ENCODE measurements around the gene TRIM77.
"Not testable (repeated sequence)": the region's sequence is repeated elsewhere in the genome, so short reads cannot be mapped to it uniquely, and the experiment has no call there.

The TRIM77 gene, protein sequence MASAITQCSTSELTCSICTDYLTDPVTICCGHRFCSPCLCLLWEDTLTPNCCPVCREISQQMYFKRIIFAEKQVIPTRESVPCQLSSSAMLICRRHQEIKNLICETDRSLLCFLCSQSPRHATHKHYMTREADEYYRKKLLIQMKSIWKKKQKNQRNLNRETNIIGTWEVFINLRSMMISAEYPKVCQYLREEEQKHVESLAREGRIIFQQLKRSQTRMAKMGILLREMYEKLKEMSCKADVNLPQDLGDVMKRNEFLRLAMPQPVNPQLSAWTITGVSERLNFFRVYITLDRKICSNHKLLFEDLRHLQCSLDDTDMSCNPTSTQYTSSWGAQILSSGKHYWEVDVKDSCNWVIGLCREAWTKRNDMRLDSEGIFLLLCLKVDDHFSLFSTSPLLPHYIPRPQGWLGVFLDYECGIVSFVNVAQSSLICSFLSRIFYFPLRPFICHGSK

DNA sequence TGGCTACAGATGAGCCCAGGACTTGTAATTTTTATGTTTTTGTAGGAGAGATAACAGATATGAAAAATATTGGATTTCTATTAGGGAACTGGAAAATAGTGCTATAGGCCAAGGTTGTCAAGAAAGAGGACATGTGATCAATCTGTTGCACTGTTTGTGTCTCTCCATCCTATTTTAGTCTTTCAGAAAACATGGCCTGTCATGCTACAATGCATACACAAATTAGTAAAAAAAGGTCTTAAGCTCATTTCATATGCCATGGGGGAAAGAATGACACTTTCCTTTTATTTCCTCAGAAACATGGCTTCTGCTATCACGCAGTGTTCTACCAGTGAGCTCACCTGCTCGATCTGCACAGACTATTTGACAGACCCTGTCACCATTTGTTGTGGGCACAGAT, at the start of gene TRIM77:
Gene TRIM77, plus strand, starts transcription at position 301 of the 400 bp plus-strand sequence. Its CDS starts 0 bp downstream, at position 301.
- not testable (repeated sequence) for DNase-seq

DNA sequence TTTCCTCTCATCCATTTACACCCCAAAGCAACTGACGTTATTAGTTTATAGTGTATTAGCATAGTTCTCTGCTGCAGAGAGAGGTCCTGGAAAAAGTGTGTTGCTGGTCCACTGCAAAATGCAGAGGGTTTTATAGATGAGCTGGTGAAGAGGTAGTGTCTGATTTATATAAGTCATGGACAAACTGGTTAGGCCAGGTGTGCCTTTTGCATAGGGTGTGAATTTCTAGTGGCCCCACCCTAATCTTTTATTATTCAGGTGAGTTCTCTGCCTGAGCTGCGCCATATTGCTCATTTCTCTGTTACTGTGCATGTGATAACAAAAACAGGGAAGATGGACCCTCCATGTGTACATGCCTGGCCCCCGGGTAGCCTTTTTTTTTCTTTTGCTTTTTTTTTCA, 43.1 kb upstream of the TRIM77 start:
- DNase-seq: no peak

DNA sequence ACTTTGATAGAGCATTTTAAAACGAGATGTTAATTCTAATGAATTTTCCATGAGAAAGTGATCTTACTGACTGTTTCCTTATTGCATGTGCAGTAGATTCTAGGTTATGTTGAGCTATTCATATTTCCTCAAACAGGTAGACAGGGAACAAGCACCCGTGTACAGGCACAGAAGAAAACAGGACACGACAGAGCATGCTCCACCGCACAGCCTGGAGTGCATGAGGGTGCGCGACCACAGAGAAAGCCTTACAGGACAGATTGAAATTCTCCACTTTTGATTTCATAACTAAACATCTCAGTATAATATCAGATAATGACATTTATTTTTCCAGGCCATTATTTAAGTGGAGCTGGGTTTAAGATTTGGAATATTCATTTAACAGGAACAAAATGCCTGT, 41.9 kb upstream of the TRIM77 start:
- DNase-seq: not testable (repeated sequence)

DNA sequence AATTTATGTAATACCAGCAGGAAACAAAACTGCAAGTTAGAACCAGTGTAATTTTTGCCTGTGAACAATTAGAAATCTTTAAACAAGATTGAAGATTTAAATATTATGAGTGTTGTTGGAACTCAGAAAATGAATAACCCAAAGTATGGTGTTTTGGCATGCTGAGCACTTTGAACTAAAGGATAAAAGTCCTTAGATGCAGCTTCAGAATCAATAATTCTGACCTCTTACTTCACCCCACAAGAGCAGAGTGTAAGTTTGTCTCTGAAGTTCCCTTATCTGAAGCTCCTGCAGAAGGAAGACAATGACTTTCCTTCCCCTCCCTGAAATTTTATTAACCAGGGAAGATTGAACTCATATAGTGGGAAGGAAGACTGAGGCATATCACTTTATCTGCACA, 40.5 kb upstream of the TRIM77 start:
- DNase-seq: not testable (repeated sequence)

DNA sequence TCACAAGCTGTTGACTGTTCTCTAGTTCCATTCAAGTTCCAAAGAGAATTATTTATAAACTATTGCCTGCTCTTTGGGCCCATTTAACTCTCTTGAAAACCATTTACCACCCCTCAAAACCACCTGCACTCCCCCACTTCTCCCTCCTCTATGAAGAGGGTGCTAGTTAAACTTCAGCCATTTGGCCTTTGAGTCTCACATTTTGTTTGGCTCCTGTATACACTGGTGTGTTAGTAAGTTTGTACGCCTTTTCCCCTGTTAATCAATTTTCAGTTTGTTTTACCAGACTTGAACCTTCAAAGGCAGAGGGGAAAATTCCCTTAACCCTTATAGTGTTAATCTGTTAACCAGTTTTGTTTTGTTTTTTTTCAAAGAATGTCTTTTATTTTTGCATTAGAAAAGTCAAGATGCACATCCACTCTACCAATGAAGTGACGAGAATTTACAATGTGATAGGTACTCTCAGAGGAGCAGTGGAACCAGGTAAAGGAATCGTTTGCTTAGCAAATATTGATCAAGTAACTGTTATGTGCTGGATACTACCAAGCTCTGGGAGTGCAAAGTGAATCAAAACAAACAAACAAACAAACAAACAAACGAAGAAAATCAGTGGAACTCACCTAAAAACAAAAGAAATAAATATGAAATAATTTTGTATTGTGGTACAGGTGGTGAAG, 40.0 kb upstream of the TRIM77 start:
- DNase-seq: not testable (repeated sequence)

DNA sequence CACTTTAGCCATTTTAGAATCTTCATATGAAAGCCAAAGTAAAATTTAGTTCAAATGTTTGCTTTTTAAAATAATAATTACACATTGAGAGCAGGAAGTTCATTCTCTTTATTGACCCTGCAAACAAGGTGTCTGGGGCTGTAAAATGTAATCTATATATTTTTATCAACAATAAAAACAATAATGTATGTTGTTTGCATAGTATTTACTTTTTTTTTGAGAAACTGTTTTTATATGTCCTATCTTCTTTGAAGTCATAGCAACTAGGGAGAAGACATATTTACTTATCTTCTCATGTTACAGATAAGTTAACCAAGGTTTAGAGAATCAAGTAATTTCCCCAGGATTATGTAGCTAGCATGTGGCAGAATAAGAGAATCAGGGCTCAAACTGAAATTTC, 37.6 kb upstream of the TRIM77 start:
- not testable (repeated sequence) for DNase-seq

DNA sequence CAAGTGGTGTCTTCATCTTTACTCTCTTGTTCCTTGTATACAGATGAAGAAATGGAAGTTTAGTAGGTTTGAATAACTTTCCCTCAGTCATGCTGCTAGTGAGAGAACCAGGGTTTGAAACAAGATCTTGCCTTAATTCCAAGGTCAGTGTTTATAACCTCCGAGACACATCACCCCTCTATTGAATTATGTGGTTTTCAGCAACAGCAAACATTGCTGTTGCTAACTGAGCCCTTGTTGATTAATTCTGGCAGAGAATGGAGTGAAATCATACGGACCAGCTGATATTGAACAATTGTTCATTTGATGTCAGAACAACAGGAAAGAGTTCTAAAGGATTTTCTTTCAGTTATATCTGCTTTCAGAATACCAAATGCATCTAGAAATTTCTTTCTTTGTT, 36.7 kb upstream of the TRIM77 start:
- not testable (repeated sequence) for DNase-seq

DNA sequence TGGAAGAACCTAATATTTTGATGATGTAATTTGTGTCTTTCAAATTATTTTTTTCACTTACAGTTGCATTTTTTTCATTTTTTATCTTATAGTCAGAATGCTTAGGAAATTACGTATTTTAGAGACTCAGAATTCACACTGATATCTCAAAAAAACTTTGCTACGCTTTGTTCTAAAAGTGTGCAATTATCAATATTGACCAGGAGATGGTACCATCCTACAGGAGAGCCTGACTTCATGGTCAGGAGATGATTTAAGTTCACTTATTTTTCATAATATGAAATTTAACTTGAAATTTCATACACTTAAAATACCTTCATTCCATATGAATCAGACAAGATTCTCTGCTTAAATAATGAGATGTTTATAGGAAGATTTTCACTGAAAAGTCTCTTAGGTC, 34.7 kb upstream of the TRIM77 start:
- not testable (repeated sequence) for DNase-seq

DNA sequence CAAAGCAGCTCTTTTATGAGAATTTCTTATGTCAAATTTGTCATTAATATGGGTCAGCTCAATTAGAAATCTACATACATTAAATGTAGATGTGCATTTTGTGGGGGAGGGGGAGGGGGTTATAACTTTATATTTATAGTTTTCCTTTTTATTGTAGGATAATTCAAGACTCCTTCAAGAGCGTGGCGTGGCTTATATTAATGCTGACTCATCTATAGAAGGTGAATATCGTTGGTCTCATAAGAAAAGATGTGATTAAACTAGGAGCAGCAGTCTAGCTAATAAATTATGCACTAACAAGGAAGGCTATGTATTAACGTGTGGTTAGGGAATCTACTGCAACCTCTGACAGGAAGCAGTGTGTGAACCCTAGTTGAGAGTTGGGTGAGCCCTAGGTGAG, 34.2 kb upstream of the TRIM77 start:
- DNase-seq: not testable (repeated sequence)

DNA sequence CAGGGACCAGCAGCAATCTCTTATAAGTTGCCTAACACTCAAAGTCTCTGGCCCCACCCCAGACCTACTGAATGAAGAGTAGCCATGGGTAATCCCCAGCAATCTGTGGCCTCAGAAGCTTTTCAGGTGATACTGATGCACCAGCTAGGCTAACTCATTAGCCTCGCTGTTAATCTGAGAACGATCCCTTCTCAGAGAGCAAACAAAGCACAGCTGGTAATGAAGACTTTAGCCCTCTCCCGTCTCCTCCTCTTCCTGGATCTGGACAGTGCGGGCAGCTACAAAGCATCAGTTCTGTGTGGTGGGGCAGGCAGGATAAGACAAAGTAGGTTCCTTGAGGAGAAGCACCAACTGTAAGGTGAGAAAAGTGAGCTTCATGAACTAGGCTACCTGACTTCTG, 3.0 kb upstream of the TRIM77 start:
- DNase-seq: not testable (repeated sequence)

DNA sequence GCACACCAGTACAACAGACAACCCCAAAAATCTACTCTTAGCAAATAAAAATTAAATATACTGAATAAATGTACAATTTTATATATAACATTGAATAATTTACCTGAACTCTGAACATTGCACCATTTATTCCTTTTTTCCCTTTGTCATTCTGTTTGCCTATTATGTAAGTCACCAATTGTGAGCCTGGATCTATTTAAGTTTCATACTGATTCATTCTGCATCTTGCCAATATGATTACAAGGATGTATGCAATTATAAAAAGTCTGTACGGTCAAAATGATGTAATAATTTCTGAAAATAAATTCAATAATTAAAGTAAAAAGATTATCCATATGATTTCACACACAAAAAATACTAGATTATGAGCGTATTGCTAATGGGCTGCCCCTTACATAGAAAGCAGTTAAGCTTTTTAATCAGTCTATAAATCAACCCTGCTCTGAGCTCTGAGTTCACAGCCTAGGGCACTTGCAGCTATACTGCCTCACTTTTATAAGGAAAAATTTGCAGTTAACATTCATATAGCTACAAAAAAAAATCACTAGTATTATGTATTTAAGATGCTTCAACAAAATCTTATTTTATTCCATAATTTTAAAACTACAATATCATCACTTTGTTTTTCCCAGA, 14.9 kb downstream of the TRIM77 start:
- not testable (repeated sequence) for DNase-seq

DNA sequence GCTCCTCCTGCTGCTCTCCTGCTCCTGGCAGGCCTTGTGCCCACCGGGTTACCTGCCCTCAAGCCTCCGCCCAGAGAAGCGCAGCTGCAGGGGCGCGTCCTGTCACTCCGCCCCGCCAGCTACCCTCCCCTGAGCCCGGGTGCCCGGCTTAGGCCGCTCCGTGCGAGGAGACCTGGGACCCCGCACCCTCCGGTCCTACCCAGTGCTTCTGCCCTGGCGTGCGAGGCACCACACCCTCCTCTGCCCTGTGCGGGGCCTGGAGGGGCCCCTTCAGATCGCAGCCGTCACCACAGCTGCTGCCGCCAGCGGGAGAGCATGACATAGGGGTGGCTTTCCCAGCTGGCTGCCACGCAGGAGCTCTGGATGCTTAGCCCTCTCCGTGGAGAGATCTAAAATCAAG, 20.1 kb downstream of the TRIM77 start:
- not testable (repeated sequence) for DNase-seq

DNA sequence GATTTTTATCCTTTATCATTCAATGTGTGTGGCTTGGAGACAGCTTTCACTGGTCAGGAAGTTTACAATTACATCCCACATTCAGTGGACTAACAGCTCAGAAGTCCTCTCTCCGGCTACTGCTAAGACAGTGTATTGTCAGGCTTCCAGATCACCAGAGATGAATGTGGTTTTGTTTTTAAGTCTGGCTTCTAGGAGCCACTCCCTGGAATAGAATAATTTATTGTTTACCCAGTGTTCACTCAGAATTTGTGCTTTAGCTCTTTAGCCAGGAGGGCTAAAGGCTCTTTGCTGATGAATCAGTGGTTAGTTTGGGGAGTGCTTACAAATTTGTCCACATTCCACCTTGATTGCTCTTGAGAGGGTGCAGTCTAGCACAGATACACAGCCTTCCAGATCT, 26.5 kb downstream of the TRIM77 start:
- no peak for DNase-seq

DNA sequence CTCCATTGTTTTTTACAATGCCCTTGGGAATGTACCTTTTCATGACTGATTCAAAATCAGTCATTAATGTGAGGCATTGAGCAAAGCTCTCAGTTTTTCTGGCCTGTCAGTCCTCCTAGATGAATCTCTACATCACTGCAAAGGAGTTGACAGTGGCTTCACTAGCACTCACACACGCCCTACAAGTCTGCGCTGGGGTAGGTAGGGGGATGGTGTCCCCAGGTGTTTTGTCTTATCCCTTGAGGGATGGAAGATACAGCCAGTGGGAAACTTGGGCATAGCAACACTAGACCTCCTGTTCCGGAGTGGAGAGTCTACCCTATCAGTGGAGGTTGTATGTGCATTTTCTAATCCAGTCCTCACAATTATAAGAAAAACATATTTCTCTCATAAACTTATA, 27.0 kb downstream of the TRIM77 start:
- DNase-seq: no peak

DNA sequence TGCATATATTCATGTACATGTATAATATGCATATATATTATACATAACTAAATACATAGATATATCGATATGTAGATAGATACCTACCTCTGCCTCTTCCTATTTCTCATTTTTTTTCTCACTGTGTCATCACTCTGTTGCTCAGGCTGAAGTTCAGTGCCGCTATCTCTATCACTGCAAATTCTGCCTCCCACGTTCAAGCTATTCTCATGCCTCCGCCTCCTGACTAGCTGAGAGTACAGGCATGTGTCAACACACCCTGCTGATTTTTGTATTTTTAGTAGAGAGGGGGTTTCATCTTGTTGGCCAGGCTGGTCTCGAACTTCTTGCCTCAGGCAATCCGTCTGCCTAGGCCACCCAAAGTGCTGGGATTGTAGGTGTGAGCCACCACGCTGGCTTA, 31.3 kb downstream of the TRIM77 start:
- DNase-seq: not testable (repeated sequence)

DNA sequence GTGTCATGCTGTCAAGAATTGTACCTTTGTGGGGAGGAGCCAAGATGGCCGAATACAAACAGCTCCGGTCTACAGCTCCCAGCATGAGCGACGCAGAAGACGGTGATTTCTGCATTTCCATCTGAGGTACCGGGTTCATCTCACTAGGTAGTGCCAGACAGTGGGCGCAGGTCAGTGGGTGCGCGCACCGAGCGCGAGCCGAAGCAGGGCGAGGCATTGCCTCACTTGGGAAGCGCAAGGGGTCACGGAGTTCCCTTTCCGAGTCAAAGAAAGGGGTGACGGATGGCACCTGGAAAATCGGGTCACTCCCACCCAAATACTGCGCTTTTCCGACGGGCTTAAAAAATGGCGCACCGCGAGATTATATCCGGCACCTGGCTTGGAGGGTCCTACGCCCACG, 34.1 kb downstream of the TRIM77 start:
- not testable (repeated sequence) for DNase-seq

DNA sequence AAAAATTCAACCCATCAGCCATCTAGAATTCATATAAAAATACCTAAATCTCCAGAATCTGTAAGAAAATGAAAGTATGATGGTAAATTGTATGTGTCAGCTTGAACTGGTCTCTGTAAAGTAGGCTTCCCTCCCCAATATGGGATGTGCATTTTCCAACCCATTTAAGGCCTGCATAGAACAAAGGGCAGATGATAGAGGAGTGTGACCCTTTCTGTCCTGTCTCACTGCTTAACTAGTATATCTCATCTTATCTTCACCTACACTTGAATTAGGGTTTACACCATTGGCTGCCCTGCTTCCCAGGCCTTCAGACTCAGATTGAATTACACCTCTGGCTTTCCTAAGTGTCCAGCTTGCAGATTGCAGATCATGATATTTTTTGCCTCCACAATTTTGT, 40.7 kb downstream of the TRIM77 start:
- not testable (repeated sequence) for DNase-seq

All from CD4-positive, alpha-beta T cell treated with Interleukin-21 for 1 hour (primary cell).